ENCODE measurements around the gene FNIP2. TPM values are rescaled to one million over a fixed set of nuclear protein-coding genes. Genes with fewer than 3 reads are reported as not detected.
"Not testable (repeated sequence)": the region's sequence is repeated elsewhere in the genome, so short reads cannot be mapped to it uniquely, and the experiment has no call there.

The FNIP2 gene
- total RNA-seq, 1 donor from 2014 or later = 21.4 TPM

- no peak overlapping the region for H3K27ac ChIP-seq (ENCODE audit: low read depth, low read length)
- no peaks in the 10 kb centered on the region for H3K4me1 ChIP-seq (ENCODE audit: control insufficient read depth in 3 of 3, insufficient read depth in 3 of 3, low read length in 3 of 3)
- no peaks in the 10 kb centered on the region for H3K27me3 ChIP-seq (ENCODE audit: control insufficient read depth in 3 of 3, insufficient read depth in 3 of 3, low read length in 3 of 3)
- no peaks in the 10 kb centered on the region for H3K36me3 ChIP-seq (ENCODE audit: control insufficient read depth in 3 of 3, insufficient read depth in 3 of 3, low read length in 3 of 3)
- H3K9ac ChIP-seq (ENCODE audit: low read depth in 1 of 3, low read length in 3 of 3) = no peak overlapping the region
- no peak overlapping the region for H3K4me3 ChIP-seq (ENCODE audit: low read length in 3 of 3)
- no peaks in the 10 kb centered on the region for H3K9me3 ChIP-seq (ENCODE audit: control insufficient read depth in 3 of 3, low read length in 3 of 3)
Observed at GRCh38 chr4:158739600-158739999, 29.2 kb upstream of the FNIP2 start.

DNA sequence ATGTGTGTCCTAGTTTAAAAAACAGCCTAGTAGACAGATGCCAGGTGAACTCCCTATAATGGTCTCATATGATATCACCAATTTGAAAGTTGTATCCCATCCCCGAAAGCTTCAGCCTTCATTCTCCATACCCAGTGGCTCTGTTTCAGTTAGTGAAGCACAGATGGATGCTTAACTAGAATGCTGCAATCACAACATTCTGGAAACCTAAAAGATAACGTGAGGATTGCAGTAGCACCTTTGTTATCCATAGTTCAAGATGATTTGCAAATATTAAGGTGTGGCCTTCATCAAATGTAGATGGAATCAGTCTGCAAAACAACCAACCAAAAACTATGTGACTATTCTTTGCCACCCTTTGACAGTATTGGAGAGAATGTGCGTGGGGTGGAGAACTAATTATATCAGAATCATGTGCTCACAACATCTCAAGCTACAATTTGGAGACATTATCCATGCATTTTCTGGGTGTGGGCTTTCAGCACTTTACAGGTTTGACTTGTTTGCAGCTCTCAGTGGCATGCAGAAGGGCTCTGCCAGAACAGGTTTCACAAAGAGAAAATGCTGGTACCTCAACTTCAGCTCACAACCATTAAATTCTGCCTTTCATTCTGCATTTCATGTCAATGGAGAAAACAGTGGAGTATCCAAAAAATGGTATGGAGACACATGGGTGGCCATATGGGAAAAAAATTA is 27.4 kb upstream of the FNIP2 start:
- Histone ChIP-seq H3K9me3 (ENCODE audit: control insufficient read depth in 3 of 3, low read length in 3 of 3) (no peaks in the 10 kb centered on the region), H3K4me1 (ENCODE audit: control insufficient read depth in 3 of 3, insufficient read depth in 3 of 3, low read length in 3 of 3) (no peaks in the 10 kb centered on the region), H3K27me3 (ENCODE audit: control insufficient read depth in 3 of 3, insufficient read depth in 3 of 3, low read length in 3 of 3) (no peaks in the 10 kb centered on the region), H3K4me3 (ENCODE audit: low read length in 3 of 3) (no peak overlapping the region), H3K27ac (ENCODE audit: low read depth, low read length) (no peak overlapping the region), H3K9ac (ENCODE audit: low read depth in 1 of 3, low read length in 3 of 3) (no peak overlapping the region), H3K36me3 (ENCODE audit: control insufficient read depth in 3 of 3, insufficient read depth in 3 of 3, low read length in 3 of 3) (no peaks in the 10 kb centered on the region)

DNA sequence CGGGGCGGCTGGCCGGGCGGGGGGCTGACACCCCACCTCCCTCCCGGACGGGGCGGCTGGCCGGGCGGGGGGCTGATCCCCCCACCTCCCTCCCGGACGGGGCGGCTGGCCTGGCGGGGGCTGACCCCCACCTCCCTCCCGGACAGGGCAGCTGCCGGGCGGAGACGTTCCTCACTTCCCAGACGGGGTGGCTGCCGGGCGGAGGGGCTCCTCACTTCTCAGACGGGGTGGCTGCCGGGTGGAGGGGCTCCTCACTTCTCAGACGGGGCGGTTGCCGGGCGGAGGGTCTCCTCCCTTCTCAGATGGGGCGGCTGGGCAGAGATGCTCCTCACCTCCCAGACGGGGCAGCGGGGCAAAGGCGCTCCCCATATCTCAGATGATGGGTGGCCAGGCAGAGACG is 22.3 kb upstream of the FNIP2 start:
- H3K4me1 ChIP-seq (ENCODE audit: control insufficient read depth in 3 of 3, insufficient read depth in 3 of 3, low read length in 3 of 3); H3K4me3 ChIP-seq (ENCODE audit: low read length in 3 of 3); H3K9me3 ChIP-seq (ENCODE audit: control insufficient read depth in 3 of 3, low read length in 3 of 3); H3K36me3 ChIP-seq (ENCODE audit: control insufficient read depth in 3 of 3, insufficient read depth in 3 of 3, low read length in 3 of 3); H3K27ac ChIP-seq (ENCODE audit: low read depth, low read length); H3K27me3 ChIP-seq (ENCODE audit: control insufficient read depth in 3 of 3, insufficient read depth in 3 of 3, low read length in 3 of 3); H3K9ac ChIP-seq (ENCODE audit: low read depth in 1 of 3, low read length in 3 of 3): not testable (repeated sequence)

DNA sequence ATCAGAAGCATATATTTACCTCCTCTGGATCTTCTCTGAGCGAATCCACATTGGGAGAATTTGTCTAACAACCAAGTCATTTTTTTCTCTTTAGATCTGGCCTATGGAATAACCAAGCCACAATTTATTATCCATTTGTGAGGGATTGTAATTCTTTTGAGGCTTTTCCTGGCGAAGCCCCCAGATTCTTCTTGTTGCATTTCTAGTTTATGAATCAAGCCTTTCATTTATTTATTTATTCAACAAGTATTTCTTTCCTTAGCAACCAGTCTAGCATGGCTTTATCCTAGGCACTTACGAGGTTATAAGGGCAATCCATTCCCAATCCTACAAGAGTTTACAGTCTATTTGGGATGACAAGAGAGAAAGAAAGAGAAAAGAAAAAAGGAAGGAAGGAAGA is 18.4 kb upstream of the FNIP2 start:
- Histone ChIP-seq H3K4me1 (ENCODE audit: control insufficient read depth in 3 of 3, insufficient read depth in 3 of 3, low read length in 3 of 3) (no peaks in the 10 kb centered on the region), H3K27ac (ENCODE audit: low read depth, low read length) (no peak overlapping the region), H3K9me3 (ENCODE audit: control insufficient read depth in 3 of 3, low read length in 3 of 3) (no peaks in the 10 kb centered on the region), H3K9ac (ENCODE audit: low read depth in 1 of 3, low read length in 3 of 3) (no peak overlapping the region), H3K27me3 (ENCODE audit: control insufficient read depth in 3 of 3, insufficient read depth in 3 of 3, low read length in 3 of 3) (no peaks in the 10 kb centered on the region), H3K4me3 (ENCODE audit: low read length in 3 of 3) (no peak overlapping the region), H3K36me3 (ENCODE audit: control insufficient read depth in 3 of 3, insufficient read depth in 3 of 3, low read length in 3 of 3) (no peaks in the 10 kb centered on the region)

DNA sequence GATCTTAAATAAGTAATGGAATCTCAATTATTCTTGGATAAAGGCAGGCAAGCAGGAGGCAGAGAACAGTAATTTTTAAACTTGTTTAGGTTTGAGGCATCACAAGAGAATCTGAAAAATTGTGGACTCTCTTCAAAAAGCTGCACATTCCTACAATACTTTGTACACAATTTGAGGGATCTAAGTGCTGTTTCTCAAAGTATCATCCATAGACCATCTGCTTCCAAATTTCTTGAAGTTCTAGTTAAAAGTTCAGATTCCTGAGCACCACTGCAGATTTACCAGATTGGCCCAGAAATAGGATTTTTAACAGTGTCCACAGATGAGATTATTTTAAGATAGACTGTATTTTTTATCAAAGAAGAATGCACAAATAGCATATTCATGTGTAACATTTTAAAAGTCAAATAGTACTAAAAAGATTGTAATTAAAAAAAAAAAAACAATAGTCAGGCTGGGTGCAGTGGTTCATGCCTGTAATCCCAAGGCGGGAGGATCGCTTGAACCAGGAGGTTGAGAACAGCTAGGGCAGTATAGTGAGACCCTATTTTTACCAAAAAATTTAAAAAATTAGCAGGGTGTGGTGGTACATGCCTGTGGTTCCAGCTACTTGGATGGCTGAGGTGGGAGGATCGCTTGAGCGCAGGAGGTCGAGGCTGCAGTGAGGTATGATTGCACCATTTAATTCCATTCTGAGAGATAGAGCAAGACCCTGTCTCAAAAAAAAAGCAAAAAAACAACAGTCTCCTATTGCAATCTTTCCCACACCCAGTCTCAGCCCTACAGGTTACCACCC is 14.2 kb upstream of the FNIP2 start:
- H3K9ac ChIP-seq (ENCODE audit: low read depth in 1 of 3, low read length in 3 of 3) = no peak overlapping the region
- no peaks in the 10 kb centered on the region for H3K27me3 ChIP-seq (ENCODE audit: control insufficient read depth in 3 of 3, insufficient read depth in 3 of 3, low read length in 3 of 3)
- H3K4me3 ChIP-seq (ENCODE audit: low read length in 3 of 3) = no peak overlapping the region
- H3K4me1 ChIP-seq (ENCODE audit: control insufficient read depth in 3 of 3, insufficient read depth in 3 of 3, low read length in 3 of 3) = no peaks in the 10 kb centered on the region
- no peaks in the 10 kb centered on the region for H3K9me3 ChIP-seq (ENCODE audit: control insufficient read depth in 3 of 3, low read length in 3 of 3)
- no peaks in the 10 kb centered on the region for H3K36me3 ChIP-seq (ENCODE audit: control insufficient read depth in 3 of 3, insufficient read depth in 3 of 3, low read length in 3 of 3)
- no peak overlapping the region for H3K27ac ChIP-seq (ENCODE audit: low read depth, low read length)

GRCh38 chr4:158755819-158756218 is 13.0 kb upstream of the FNIP2 start:
- H3K4me1 ChIP-seq (ENCODE audit: control insufficient read depth in 3 of 3, insufficient read depth in 3 of 3, low read length in 3 of 3); H3K9me3 ChIP-seq (ENCODE audit: control insufficient read depth in 3 of 3, low read length in 3 of 3); H3K27me3 ChIP-seq (ENCODE audit: control insufficient read depth in 3 of 3, insufficient read depth in 3 of 3, low read length in 3 of 3); H3K27ac ChIP-seq (ENCODE audit: low read depth, low read length); H3K4me3 ChIP-seq (ENCODE audit: low read length in 3 of 3); H3K36me3 ChIP-seq (ENCODE audit: control insufficient read depth in 3 of 3, insufficient read depth in 3 of 3, low read length in 3 of 3); H3K9ac ChIP-seq (ENCODE audit: low read depth in 1 of 3, low read length in 3 of 3): not testable (repeated sequence)

- H3K4me3 ChIP-seq (ENCODE audit: low read length in 3 of 3) = no peak overlapping the region
- no peaks in the 10 kb centered on the region for H3K4me1 ChIP-seq (ENCODE audit: control insufficient read depth in 3 of 3, insufficient read depth in 3 of 3, low read length in 3 of 3)
- no peaks in the 10 kb centered on the region for H3K27me3 ChIP-seq (ENCODE audit: control insufficient read depth in 3 of 3, insufficient read depth in 3 of 3, low read length in 3 of 3)
Observed at GRCh38 chr4:158756588-158756987, 12.2 kb upstream of the FNIP2 start.

DNA sequence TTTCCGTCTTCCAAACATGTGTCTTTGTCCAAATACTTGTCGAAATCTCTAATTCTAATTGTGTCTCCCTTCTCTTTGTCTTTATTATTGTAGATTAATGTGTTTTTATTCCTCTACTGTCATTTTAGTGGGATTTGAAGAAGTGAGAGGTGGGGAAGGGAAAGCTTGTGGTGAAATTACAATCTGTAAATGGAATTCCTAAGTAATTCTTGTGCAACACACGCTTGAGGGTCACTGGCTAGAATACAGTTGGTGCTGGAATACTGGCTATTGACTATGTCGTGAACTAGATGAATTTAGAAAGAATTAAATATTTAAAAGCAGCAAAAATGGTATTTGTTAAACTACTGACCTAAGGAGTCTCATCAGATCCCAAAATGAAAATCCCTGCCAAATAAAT is 10.7 kb upstream of the FNIP2 start:
- no peak overlapping the region for H3K9ac ChIP-seq (ENCODE audit: low read depth in 1 of 3, low read length in 3 of 3)
- no peaks in the 10 kb centered on the region for H3K4me1 ChIP-seq (ENCODE audit: control insufficient read depth in 3 of 3, insufficient read depth in 3 of 3, low read length in 3 of 3)
- no peak overlapping the region for H3K27ac ChIP-seq (ENCODE audit: low read depth, low read length)
- no peak overlapping the region for H3K4me3 ChIP-seq (ENCODE audit: low read length in 3 of 3)
- no peaks in the 10 kb centered on the region for H3K36me3 ChIP-seq (ENCODE audit: control insufficient read depth in 3 of 3, insufficient read depth in 3 of 3, low read length in 3 of 3)
- no peaks in the 10 kb centered on the region for H3K9me3 ChIP-seq (ENCODE audit: control insufficient read depth in 3 of 3, low read length in 3 of 3)
- no peaks in the 10 kb centered on the region for H3K27me3 ChIP-seq (ENCODE audit: control insufficient read depth in 3 of 3, insufficient read depth in 3 of 3, low read length in 3 of 3)

More at GRCh38 chr4:158756588-158756987, 12.2 kb upstream of the FNIP2 start:
- H3K9me3 ChIP-seq (ENCODE audit: control insufficient read depth in 3 of 3, low read length in 3 of 3) = no peaks in the 10 kb centered on the region
- H3K36me3 ChIP-seq (ENCODE audit: control insufficient read depth in 3 of 3, insufficient read depth in 3 of 3, low read length in 3 of 3) = no peaks in the 10 kb centered on the region
- no peak overlapping the region for H3K27ac ChIP-seq (ENCODE audit: low read depth, low read length)
- no peak overlapping the region for H3K9ac ChIP-seq (ENCODE audit: low read depth in 1 of 3, low read length in 3 of 3)

DNA sequence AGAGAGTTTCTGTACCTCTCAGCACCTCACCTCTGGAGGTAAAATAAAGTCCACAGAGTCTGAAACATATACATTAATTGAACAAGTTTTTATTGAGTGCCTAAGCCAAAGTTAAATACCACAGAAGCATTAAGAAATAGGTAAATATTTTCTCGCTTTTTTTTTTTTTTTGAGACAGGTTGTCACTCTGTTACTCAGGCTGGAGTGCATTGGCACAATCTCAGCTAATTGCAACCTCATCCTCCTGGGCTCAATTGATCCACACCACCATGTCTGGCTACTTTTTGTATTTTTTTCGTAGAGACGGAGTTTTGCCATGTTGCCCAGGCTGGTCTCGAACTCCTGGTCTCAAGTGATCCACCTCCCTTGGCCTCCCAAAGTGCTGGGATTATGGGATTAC is 10.1 kb upstream of the FNIP2 start:
- Histone ChIP-seq H3K27ac (ENCODE audit: low read depth, low read length) (no peak overlapping the region), H3K4me1 (ENCODE audit: control insufficient read depth in 3 of 3, insufficient read depth in 3 of 3, low read length in 3 of 3) (no peaks in the 10 kb centered on the region), H3K9ac (ENCODE audit: low read depth in 1 of 3, low read length in 3 of 3) (no peak overlapping the region), H3K4me3 (ENCODE audit: low read length in 3 of 3) (no peak overlapping the region), H3K9me3 (ENCODE audit: control insufficient read depth in 3 of 3, low read length in 3 of 3) (no peaks in the 10 kb centered on the region), H3K27me3 (ENCODE audit: control insufficient read depth in 3 of 3, insufficient read depth in 3 of 3, low read length in 3 of 3) (no peaks in the 10 kb centered on the region), H3K36me3 (ENCODE audit: control insufficient read depth in 3 of 3, insufficient read depth in 3 of 3, low read length in 3 of 3) (no peaks in the 10 kb centered on the region)

GRCh38 chr4:158759539-158759938 is 9.3 kb upstream of the FNIP2 start:
- not testable (repeated sequence) for H3K9ac ChIP-seq (ENCODE audit: low read depth in 1 of 3, low read length in 3 of 3); H3K4me1 ChIP-seq (ENCODE audit: control insufficient read depth in 3 of 3, insufficient read depth in 3 of 3, low read length in 3 of 3); H3K27ac ChIP-seq (ENCODE audit: low read depth, low read length); H3K9me3 ChIP-seq (ENCODE audit: control insufficient read depth in 3 of 3, low read length in 3 of 3); H3K27me3 ChIP-seq (ENCODE audit: control insufficient read depth in 3 of 3, insufficient read depth in 3 of 3, low read length in 3 of 3); H3K36me3 ChIP-seq (ENCODE audit: control insufficient read depth in 3 of 3, insufficient read depth in 3 of 3, low read length in 3 of 3); H3K4me3 ChIP-seq (ENCODE audit: low read length in 3 of 3)
